Ascending aorta (tissue), 2 donors: ENCODE measurements around the gene PSMB7. TPM values are rescaled to one million over a fixed set of nuclear protein-coding genes. Genes with fewer than 3 reads are reported as not detected.

ENCODE experiments used
- DNase-seq, 2 donors: peaks; one replicate each; pipeline ENCODE4 v3.0.0-alpha.2; 2019; ENCODE audit warnings: low spot score in 2 of 2
- H3K27ac ChIP-seq, 2 donors: fragments of 200-600 bp; sonication (generic); one replicate each; pipeline ENCODE4 v1.5.1; 2016 to 2017; ENCODE audit warnings: mild to moderate bottlenecking in 1 of 2
- H3K27me3 ChIP-seq: fragments of 200-600 bp; sonication (generic); one replicate; pipeline ENCODE4 v1.5.1; 2017
- H3K36me3 ChIP-seq, 2 donors: fragments of 200-600 bp; sonication (generic); one replicate each; pipeline ENCODE4 v1.5.1; 2016
- H3K4me1 ChIP-seq, 2 donors: fragments of 200-600 bp; sonication (generic); one replicate each; pipeline ENCODE4 v1.5.1; 2016 to 2017; ENCODE audit warnings: mild to moderate bottlenecking in 1 of 2
- H3K4me3 ChIP-seq, 2 donors: fragments of 200-600 bp; sonication (generic); one replicate each; pipeline ENCODE4 v1.5.1; 2016 to 2017; ENCODE audit warnings: mild to moderate bottlenecking in 1 of 2
- H3K9me3 ChIP-seq, 2 donors: fragments of 200-600 bp; sonication (generic); one replicate each; pipeline ENCODE4 v1.5.1; 2016
- intact Hi-C: fragments of 100-400 bp; cut with DNase I; formaldehyde crosslinking; loops from one replicate; pipeline ENCODE4 v1.15.1; 2023
- total RNA-seq: library from RNA; depleted of rRNA; stranded (reverse); fragments of >200 nt; gene quantifications from one replicate; pipeline ENCODE4 v1.1.0, GENCODE V29; 2016
- TF ChIP-seq, protein P1 (sequence below), 3 experiments: fragments of 200-600 bp in 2 of 3; fragments of 450-650 bp in 1 of 3; sonication (generic) in 2 of 3; IDR thresholded peaks; one replicate each; pipeline ENCODE4 v1.5.1; 2016 to 2019; ENCODE audit warnings: antibody characterized with exemption in 3 of 3, mild to moderate bottlenecking in 1 of 3, moderate library complexity in 1 of 3

Gene PSMB7
- total RNA-seq, 1 donor from 2014 or later, result 21.1 TPM

DNA sequence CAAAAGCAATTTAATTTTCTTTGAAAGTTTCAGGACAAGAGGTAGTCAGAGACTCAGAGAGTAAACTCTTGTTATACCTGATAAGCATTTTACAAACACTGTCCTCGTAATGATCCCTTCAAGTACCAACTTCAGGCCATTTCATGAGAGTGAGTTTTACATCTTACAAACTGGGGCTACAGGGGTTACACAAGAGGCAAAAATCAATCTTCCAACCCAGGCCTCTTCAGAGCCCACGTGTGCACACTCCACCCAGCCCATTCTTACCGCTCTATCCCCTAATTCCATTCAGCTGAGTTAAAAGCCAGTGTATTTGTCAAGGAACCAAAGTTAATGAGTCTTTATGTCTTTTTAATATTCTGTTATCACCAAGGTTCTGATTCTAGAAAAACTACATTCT lies 46.5 kb downstream of the PSMB7 start:
- Histone ChIP-seq H3K27me3 (no peaks in the 10 kb centered on the region), H3K4me3 (no peak overlapping the region), H3K4me1 (no peaks in the 10 kb centered on the region), H3K27ac (no peak overlapping the region), H3K9me3 (no peaks in the 10 kb centered on the region), H3K36me3 (peaks cover 5 to 7% of the 10 kb centered on the region in 2 donors)
- intact Hi-C loops, result no loop called here
- TF ChIP-seq, protein P1, sequence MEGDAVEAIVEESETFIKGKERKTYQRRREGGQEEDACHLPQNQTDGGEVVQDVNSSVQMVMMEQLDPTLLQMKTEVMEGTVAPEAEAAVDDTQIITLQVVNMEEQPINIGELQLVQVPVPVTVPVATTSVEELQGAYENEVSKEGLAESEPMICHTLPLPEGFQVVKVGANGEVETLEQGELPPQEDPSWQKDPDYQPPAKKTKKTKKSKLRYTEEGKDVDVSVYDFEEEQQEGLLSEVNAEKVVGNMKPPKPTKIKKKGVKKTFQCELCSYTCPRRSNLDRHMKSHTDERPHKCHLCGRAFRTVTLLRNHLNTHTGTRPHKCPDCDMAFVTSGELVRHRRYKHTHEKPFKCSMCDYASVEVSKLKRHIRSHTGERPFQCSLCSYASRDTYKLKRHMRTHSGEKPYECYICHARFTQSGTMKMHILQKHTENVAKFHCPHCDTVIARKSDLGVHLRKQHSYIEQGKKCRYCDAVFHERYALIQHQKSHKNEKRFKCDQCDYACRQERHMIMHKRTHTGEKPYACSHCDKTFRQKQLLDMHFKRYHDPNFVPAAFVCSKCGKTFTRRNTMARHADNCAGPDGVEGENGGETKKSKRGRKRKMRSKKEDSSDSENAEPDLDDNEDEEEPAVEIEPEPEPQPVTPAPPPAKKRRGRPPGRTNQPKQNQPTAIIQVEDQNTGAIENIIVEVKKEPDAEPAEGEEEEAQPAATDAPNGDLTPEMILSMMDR (IDR thresholded peaks at IDR 0.05), result no peak
- no peak for DNase-seq

DNA sequence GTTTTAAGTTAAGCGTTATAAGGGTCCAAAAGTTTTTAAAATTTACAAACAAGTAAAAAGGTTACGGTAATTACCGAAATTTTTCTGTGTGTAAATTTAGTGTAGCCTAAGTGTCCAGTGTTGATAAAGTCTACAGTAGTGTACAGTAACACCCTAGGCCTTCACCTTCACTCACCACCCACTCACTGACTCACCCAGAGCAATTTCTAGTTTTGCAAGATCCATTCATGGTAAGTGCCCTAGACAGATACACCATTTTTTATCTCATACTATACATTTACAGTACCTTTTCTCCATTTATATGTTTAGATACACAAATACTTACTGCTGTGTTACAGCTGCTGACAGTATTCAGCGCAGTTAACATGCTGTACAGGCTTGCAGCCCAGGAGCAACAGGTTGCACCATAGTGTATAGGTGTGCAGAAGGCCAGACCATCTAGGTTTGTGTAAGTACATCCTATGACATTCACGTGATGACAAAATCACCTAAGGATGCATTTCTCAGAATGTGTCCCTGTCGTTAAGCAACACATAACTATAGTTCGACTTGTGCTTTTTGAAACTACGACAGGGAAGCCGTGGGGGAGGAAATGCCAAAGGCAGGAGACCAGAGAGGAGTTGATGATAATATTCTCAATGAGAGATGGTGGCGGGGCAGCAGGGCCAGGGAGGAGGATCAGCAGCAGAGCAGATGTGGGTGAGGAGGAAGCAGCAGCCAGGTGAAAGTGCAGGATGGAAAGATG lies 48.6 kb downstream of the PSMB7 start:
- TF ChIP-seq, protein P1 (IDR thresholded peaks at IDR 0.05), result no peak

DNA sequence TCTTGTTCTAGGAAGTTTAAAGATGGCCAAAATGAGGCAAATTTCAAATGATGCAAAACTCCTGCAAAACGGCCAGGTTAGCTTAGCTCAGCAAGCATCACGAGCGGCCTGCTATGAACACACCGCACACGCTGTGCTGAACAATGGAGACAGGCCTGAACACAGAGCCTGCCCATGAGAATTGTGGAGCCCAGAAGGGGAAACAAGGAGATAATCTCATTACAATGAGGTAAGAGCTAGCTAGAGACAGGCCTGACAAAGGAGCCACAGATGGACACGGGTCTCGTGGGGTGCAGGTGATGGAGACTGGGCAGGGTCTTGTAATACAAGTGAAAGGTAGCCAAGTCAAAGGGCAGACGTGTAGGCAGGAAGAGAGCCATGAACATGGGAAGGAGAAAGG lies 50.2 kb downstream of the PSMB7 start:
- no peaks in the 10 kb centered on the region for H3K4me1 ChIP-seq
- TF ChIP-seq, protein P1 (IDR thresholded peaks at IDR 0.05), result no peak
- no peaks in the 10 kb centered on the region for H3K9me3 ChIP-seq
- H3K4me3 ChIP-seq, result no peak overlapping the region
- DNase-seq, result no peak
- H3K27me3 ChIP-seq, result no peaks in the 10 kb centered on the region
- intact Hi-C loops, result no loop called here
- H3K27ac ChIP-seq, result no peak overlapping the region
- peaks cover 7% of the 10 kb centered on the region in 2 donors for H3K36me3 ChIP-seq

More for the DNA sequence above, 48.6 kb downstream of the PSMB7 start:
- Histone ChIP-seq H3K27me3 (no peaks in the 10 kb centered on the region), H3K27ac (no peak overlapping the region), H3K4me1 (no peaks in the 10 kb centered on the region), H3K4me3 (no peak overlapping the region), H3K9me3 (no peaks in the 10 kb centered on the region), H3K36me3 (peaks cover 7% of the 10 kb centered on the region in 2 donors)
- intact Hi-C loops, result no loop called here
- DNase-seq, result no peak

DNA sequence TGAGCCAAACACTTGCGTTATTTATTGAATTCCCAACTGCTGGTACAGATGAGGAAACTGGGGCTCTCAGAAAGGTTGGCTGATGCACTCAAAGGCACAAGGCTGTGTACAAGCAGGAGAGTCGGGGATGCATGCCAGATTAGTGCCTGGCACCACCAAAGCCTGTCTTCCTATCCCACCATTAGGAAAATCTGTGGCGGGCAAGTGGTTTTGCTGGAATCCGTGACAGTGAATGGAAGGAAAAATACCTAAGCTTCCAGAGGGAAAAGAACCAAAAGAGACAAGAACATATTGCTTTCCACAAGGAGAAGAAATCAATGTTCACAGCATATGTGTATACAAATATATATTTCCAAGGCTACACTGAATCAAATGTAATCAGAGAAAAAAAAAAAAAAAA lies 51.1 kb downstream of the PSMB7 start:
- Histone ChIP-seq H3K4me1 (no peaks in the 10 kb centered on the region), H3K4me3 (no peak overlapping the region), H3K27ac (no peak overlapping the region), H3K36me3 (peaks cover 7% of the 10 kb centered on the region in 2 donors), H3K27me3 (no peaks in the 10 kb centered on the region), H3K9me3 (no peaks in the 10 kb centered on the region)
- intact Hi-C loops, result no loop called here
- no peak for DNase-seq
- TF ChIP-seq, protein P1 (IDR thresholded peaks at IDR 0.05), result no peak

DNA sequence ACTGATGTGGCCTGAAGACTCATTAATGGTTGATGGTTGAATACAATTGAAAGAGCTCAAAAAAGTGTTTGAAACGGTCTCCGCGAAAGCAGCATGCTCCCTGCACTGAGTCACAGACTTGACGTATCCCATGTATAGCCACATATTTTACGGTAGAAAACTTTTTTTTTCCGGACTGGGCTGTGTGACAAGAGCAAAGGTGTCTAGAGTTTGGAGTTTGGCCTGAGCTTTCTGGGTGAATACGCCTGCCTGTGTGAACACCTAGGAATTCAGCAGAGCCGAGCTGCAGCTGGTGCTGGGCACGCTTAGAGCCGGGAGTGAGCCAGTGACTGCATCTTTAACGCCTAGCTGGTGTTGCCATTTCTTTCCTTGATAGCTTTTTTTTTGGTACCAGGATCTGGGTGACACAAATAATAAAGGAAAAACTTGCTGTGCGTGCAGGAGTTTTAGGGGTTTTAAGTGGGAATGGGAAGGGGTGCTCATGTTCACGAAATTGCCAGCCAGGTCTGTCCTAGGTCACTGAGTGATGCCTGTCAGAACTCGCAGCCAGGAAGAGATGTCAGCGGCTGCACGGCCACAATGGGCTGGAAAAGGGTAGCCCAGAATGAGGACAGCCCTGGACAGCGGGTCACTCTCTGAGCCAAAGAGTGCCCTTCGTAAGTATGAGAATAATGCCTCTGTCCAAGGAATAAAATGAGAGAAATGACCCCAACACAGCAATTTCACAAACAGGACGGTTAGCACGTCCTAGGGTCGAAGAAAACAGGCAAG lies 51.7 kb downstream of the PSMB7 start:
- no peaks in the 10 kb centered on the region for H3K9me3 ChIP-seq
- H3K4me1 ChIP-seq, result no peaks in the 10 kb centered on the region
- peaks cover 7% of the 10 kb centered on the region in 2 donors for H3K36me3 ChIP-seq
- no peaks in the 10 kb centered on the region for H3K27me3 ChIP-seq
- H3K27ac ChIP-seq, result no peak overlapping the region
- TF ChIP-seq, protein P1 (IDR thresholded peaks at IDR 0.05), result no peak
- no peak overlapping the region for H3K4me3 ChIP-seq
- intact Hi-C loops, result no loop called here
- no peak for DNase-seq
